Measurements from ENCODE around the gene ATP5PO.

DNA sequence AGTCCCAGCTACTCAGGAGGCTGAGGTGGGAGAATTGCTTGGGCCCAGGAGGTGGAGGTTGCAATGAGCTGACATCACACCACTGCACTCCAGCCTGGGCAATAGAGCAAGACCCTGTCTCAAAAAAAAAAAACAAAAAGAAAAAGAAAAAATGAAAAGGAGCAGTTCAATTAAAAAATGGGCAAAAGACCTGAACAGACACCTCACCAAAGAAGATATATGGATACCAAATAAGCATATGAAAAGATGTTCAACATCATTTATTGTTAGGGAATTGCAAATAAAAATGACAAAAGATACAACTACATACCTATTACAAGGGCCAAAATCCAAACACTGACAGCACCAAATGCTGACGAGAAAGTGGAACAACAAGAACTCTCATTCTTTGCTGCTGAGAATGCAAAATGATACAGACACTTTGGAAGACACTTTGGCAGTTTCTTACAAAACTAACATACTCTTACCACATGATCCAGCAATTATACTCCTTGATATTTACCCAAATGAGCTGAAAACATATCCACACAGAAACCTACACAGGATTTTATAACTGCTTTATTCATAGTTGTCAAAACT is 28.7 kb upstream of the ATP5PO start:
- TF ChIP-seq POLR2AphosphoS5 (IDR thresholded peaks at IDR 0.05; ENCODE audit: borderline replicate concordance, low read depth, low read length) (no peak), EZH2 (IDR thresholded peaks at IDR 0.05) (no peak)
